Heart left ventricle (tissue), 16 donors: ENCODE measurements around the gene NUAK2. TPM values are rescaled to one million over a fixed set of nuclear protein-coding genes. Genes with fewer than 3 reads are reported as not detected.

ENCODE experiments used
- ATAC-seq, 4 donors: fragments of 200-7000 bp; cut with Tn5 transposase; one replicate each; pipeline ENCODE4 v1.9.1; 2020 to 2022; ENCODE audit warnings: moderate library complexity in 4 of 4, mild to moderate bottlenecking in 3 of 4, moderate number of reproducible peaks in 1 of 4
- DNase-seq, 5 donors: peaks; one replicate each; pipeline ENCODE4 v3.0.0-alpha.2; 2020
- H3K27ac ChIP-seq, 12 donors: fragments of 200-600 bp; sonication (generic) in 4 of 12; one replicate each; pipeline versions ENCODE4 v1.5.0 to v1.8.0; 2016 to 2022; ENCODE audit warnings: mild to moderate bottlenecking in 2 of 12
- H3K27me3 ChIP-seq, 9 donors: fragments of 200-600 bp; sonication (generic) in 2 of 9; one replicate each; pipeline versions ENCODE4 v1.5.1 to v1.8.0; 2016 to 2022; ENCODE audit warnings: mild to moderate bottlenecking in 3 of 9
- H3K36me3 ChIP-seq, 9 donors: fragments of 200-600 bp; sonication (generic) in 2 of 9; one replicate each; pipeline versions ENCODE4 v1.5.0 to v1.8.0; 2018 to 2022; ENCODE audit warnings: mild to moderate bottlenecking in 2 of 9
- H3K4me1 ChIP-seq, 12 donors: fragments of 200-600 bp; sonication (generic) in 4 of 12; one replicate each; pipeline versions ENCODE4 v1.5.0 to v1.8.0; 2016 to 2022; ENCODE audit warnings: mild to moderate bottlenecking in 3 of 12
- H3K4me3 ChIP-seq, 12 donors: fragments of 200-600 bp; sonication (generic) in 4 of 12; one replicate each; pipeline versions ENCODE4 v1.5.0 to v1.8.0; 2017 to 2022; ENCODE audit warnings: mild to moderate bottlenecking in 9 of 12, moderate library complexity in 4 of 12
- H3K9me3 ChIP-seq, 12 donors: fragments of 200-600 bp; sonication (generic) in 4 of 12; one replicate each; pipeline versions ENCODE4 v1.5.0 to v1.8.0; 2016 to 2022; ENCODE audit warnings: mild to moderate bottlenecking in 1 of 12
- CTCF ChIP-seq, 12 donors: fragments of 200-600 bp; sonication (generic) in 4 of 12; IDR thresholded peaks; one replicate each; pipeline versions ENCODE4 v1.5.0 to v1.8.0; 2018 to 2022; ENCODE audit warnings: antibody characterized with exemption in 12 of 12, mild to moderate bottlenecking in 5 of 12
- POLR2A ChIP-seq, 2 donors: fragments of 450-650 bp; IDR thresholded peaks; one replicate each; pipeline ENCODE4 v1.6.1; 2017; ENCODE audit warnings: antibody characterized with exemption in 2 of 2, mild to moderate bottlenecking in 2 of 2, moderate library complexity in 2 of 2
- WGBS, 4 donors: extraction: QIAGEN DNeasy Blood & Tissue Kit in 2 of 4; methylation state at CpG; one replicate each; pipeline versions ENCODE4 v1.1.5 to v1.1.7; 2013 to 2018; 5-methylcytosine and 5-hydroxymethylcytosine counted together
- intact Hi-C, 10 donors: fragments of 100-400 bp; cut with DNase I; formaldehyde crosslinking; loops; one replicate each; pipeline versions ENCODE4 v1.11.1 to v1.14.2; 2022
- polyA plus RNA-seq, 2 donors: library from polyadenylated mRNA; stranded (reverse); fragments of 200-250 nt; gene quantifications; one replicate each; pipeline ENCODE4 v1.2.3, GENCODE V29; 2013
- total RNA-seq, 9 donors: library from RNA; depleted of rRNA in 2 of 9; stranded (reverse); fragments of >200 nt in 2 of 9; fragmentation: NEBNext Ultra II Directional in 3 of 9; extraction: Animal tissue kit (Norgen Biotek cat#: 25700) in 3 of 9; gene quantifications; one replicate each; pipeline versions ENCODE4 v1.1.0 to v1.2.4, GENCODE V29; 2016 to 2023
- donor health status: ischemic (EF 13 %, LVEDD 7.1; RV severe dilation, severe dysfunction).
- donor health status: healthy with polysubstance abuse.
- donor health status: DM: no; HTN: yes; CAD: no.
- donor health status: DM: no; HTN: no; CAD: no.
- donor health status: ischemic (EF 25% LVEDD 6.9; RV normal size, moderate dysfunction).
- donor health status: ischemic (EF 25% LVEDD 5.7; RV mildly dilated, moderate dysfunction).
- donor health status: healthy.
- donor health status: DM: yes; HTN: yes; CAD: no.
- donor health status: ischemic (EF 35%, LVEDD 5.7; RV mildly dilated, moderate dysfunction).
- donor health status: nonischemic (EF 11% LVEDD 7.7; RV severe dilation, severe dysfunction).
- donor health status: DM: yes; HTN: yes; CAD: no.
- donor health status: PGD.
- donor health status: ischemic (EF 29% LVEDD 5.4; RV normal size, mild dysfunction).
- donor health status: nonischemic (EF 23%, LVEDD 6.1; RV moderate dilation, normal function).

Gene NUAK2
- total and polyA plus RNA-seq, 11 donors = 0.25 to 2.6 (median 0.66) TPM

- ATAC-seq (no peak), DNase-seq (no peak)
- intact Hi-C loops = no loop called here
- 89 to 100% (median 92%) methylated on average over 1 of the region's 1 CpG for WGBS, 4 donors
- H3K27me3 ChIP-seq = no peaks in the 10 kb centered on the region
- H3K9me3 ChIP-seq = no peaks in the 10 kb centered on the region
- no peak overlapping the region for H3K27ac ChIP-seq
- no peak for TF ChIP-seq POLR2A (IDR thresholded peaks at IDR 0.05)
- TF ChIP-seq CTCF (IDR thresholded peaks at IDR 0.05) = no peak
- no peak overlapping the region for H3K4me3 ChIP-seq
- H3K4me1 ChIP-seq = peaks cover 0 to 8% (median 0%) of the 10 kb centered on the region in 12 donors
- peaks cover 0 to 71% (median 28%) of the 10 kb centered on the region in 9 donors for H3K36me3 ChIP-seq
Observed at GRCh38 chr1:205304695-205305070, 16.9 kb downstream of the NUAK2 start.

DNA sequence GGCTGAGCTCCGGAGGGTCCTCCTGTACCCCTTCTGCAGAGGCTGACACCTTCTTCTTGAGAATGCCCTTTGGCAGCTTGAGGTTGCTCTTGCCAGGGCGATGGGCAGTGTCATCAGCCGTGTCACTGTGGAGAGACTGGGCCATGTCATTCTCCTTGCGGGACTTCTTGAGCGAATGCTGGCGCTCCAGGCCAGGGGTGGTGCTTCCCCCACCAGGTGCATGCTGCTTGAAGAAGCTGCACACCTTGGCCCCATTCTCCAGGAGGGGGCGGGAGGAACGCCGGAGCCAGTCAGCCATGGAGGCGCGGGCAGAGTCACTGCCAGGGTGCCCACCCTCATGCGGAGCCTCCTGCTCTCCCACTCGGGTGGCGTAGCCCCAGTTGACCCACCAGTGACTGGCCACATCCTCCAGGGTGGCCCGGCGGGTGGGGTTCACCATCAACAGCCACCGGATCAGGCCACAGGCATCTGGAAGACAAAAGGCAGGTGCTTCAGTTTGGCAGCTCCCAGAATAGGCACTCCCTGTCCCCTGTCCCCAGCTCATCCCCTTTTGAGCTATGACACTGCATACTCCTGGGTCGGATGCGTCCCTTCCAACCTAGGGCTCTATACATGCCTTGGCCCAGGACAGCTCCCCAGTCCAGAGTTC is 17.4 kb downstream of the NUAK2 start:
- TF ChIP-seq POLR2A (IDR thresholded peaks at IDR 0.05) (no peak), CTCF (IDR thresholded peaks at IDR 0.05) (no peak)
- no peak for ATAC-seq
- H3K9me3 ChIP-seq = no peaks in the 10 kb centered on the region
- H3K36me3 ChIP-seq = peaks cover 0 to 65% (median 28%) of the 10 kb centered on the region in 9 donors
- H3K4me1 ChIP-seq = peaks cover 0 to 8% (median 0%) of the 10 kb centered on the region in 12 donors
- WGBS, 4 donors = 95 to 97% (median 96%) methylated on average over 18 to 19 of the region's 19 CpGs
- intact Hi-C loops = no loop called here
- no peaks in the 10 kb centered on the region for H3K27me3 ChIP-seq
- no peak overlapping the region for H3K4me3 ChIP-seq
- H3K27ac ChIP-seq = no peak overlapping the region
- no peak for DNase-seq

DNA sequence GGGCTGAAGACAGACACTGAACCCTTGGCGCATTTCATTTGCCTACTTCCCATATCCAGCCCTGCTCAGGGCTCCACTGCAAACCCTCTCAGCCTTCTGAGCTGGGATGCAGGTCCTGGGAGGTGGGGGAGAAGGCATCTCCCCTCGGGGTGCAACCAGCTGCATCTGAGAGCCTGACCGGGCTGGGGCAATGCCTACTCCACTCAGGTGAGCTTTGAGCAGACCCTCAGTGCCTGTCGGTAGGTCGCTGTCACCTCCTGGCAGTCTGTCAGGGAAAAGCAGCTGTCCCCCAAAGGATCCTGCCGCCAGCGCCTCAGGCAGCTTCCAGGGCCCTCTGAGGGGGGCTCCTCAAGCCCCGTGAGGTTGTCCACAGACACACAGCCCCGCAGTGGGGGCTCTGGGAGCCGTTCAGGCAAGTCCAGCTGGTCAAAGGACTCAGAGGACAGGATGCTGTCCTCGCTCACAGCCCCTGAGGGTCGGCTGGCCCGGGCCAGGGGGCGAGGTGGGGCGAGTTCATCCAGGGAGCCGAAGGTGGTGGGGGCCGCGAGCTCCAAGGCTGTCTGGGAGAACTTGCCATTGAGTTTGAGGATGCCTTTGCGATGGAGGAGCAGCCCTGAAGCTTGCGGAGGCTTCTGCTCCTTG is 18.2 kb downstream of the NUAK2 start:
- H3K27me3 ChIP-seq = no peaks in the 10 kb centered on the region
- no peak overlapping the region for H3K4me3 ChIP-seq
- WGBS, 4 donors = 86 to 92% (median 90%) methylated on average over 16 to 20 of the region's 20 CpGs
- DNase-seq (no peak), ATAC-seq (no peak)
- H3K9me3 ChIP-seq = no peaks in the 10 kb centered on the region
- H3K27ac ChIP-seq = no peak overlapping the region
- peaks cover 0 to 57% (median 28%) of the 10 kb centered on the region in 9 donors for H3K36me3 ChIP-seq
- TF ChIP-seq CTCF (IDR thresholded peaks at IDR 0.05) (no peak), POLR2A (IDR thresholded peaks at IDR 0.05) (no peak)
- H3K4me1 ChIP-seq = peaks cover 0 to 8% (median 0%) of the 10 kb centered on the region in 12 donors
- intact Hi-C loops = no loop called here

DNA sequence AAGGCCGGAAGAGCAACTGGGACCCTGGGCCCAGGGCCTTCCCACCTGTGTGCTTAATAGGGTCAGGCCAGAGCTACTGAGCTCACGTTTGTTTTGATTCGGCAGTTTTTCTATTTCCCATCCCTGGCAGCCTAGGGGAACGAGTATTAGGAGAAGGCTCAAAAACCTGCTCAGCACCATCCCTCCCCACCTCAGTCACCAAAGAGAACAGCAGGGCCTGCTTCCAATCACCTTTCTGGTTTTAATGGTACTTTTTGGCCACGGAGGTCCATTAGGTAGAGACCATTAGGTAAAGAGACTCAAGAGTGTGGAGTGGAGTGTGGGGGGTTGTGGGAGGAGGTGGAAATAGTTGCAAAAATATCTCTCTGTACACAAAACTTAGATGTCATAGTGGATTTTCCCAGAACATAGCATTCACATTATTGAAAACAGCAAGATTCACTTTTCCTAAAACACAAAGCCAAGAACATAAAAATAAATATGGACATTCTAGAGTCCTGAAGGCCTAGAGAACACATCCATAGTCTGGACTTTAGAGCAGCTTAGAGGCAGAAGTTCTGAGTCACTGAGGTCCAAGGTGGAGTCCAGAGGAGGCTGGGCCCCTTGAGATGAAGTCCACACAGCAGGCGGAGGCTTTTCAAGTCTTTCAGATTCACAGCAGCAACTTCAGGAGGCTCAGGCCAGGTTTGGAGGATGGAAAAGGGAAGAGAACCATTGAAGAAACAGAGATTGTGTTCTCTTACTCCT is 19.5 kb downstream of the NUAK2 start:
- Histone ChIP-seq H3K36me3 (peaks cover 0 to 44% (median 17%) of the 10 kb centered on the region in 9 donors), H3K4me3 (no peak overlapping the region), H3K27ac (no peak overlapping the region), H3K27me3 (no peaks in the 10 kb centered on the region), H3K4me1 (peaks cover 0 to 8% (median 0%) of the 10 kb centered on the region in 12 donors), H3K9me3 (no peaks in the 10 kb centered on the region)
- WGBS, 4 donors = 79 to 87% (median 87%) methylated on average over 6 of the region's 6 CpGs
- ATAC-seq (no peak), DNase-seq (no peak)
- intact Hi-C loops = no loop called here
- no peak for TF ChIP-seq POLR2A (IDR thresholded peaks at IDR 0.05)
- TF ChIP-seq CTCF (IDR thresholded peaks at IDR 0.05) = no peak
